ENCODE results near the gene FEZF1.

The FEZF1 gene

DNA sequence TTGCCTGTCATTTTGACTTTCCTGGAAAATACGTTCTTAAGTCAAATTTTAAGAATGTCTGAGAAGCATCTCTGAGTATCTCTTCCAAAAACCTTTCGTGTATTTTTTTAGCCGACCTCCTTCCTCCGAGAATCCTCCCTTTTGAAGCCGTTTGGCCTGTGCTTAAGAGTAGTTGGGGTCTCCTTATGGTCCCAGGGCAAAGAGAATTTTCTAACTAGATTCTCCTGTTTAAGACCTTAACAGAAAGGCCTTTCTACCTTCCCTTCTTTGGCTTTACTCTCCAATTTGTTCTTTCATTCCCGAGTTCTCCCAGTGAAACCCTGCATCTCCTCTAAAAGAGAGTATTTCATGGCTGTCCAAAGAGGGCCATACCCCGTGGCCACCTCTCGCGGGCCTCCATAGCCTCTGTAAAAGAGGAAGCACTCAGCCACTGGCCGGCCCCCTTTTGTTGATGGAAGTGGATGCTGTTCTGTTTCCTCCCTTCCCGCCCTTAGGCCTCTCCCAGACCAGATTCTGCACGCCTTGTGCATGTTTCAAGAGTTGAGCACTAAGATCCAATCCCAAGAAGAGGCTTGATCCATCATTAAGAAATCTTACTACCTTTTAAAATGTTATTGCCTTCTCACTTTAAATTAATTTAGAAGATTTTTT, 6.6 kb upstream of the FEZF1 start:
- no peaks in the 10 kb centered on the region for H3F3A ChIP-seq (ENCODE audit: insufficient read depth)
- H3K9me2 ChIP-seq (replicated peaks; ENCODE audit: insufficient read depth, low read length), result no peaks in the 10 kb centered on the region
- no peaks in the 10 kb centered on the region for H3K36me3 ChIP-seq (ENCODE audit: low read length)
- TF ChIP-seq EZH2phosphoT487 (conservative IDR thresholded peaks at IDR 0.05; ENCODE audit: low read length), result no peak
- TF ChIP-seq, protein P1, sequence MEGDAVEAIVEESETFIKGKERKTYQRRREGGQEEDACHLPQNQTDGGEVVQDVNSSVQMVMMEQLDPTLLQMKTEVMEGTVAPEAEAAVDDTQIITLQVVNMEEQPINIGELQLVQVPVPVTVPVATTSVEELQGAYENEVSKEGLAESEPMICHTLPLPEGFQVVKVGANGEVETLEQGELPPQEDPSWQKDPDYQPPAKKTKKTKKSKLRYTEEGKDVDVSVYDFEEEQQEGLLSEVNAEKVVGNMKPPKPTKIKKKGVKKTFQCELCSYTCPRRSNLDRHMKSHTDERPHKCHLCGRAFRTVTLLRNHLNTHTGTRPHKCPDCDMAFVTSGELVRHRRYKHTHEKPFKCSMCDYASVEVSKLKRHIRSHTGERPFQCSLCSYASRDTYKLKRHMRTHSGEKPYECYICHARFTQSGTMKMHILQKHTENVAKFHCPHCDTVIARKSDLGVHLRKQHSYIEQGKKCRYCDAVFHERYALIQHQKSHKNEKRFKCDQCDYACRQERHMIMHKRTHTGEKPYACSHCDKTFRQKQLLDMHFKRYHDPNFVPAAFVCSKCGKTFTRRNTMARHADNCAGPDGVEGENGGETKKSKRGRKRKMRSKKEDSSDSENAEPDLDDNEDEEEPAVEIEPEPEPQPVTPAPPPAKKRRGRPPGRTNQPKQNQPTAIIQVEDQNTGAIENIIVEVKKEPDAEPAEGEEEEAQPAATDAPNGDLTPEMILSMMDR (IDR thresholded peaks at IDR 0.05; ENCODE audit: insufficient read depth, low read length, poor library complexity, severe bottlenecking), result no peak
- no peaks in the 10 kb centered on the region for H3K9me3 ChIP-seq (ENCODE audit: insufficient read depth, low read length)
- no peaks in the 10 kb centered on the region for H3K27me3 ChIP-seq (ENCODE audit: low read length)
- no peaks in the 10 kb centered on the region for H4K20me1 ChIP-seq (ENCODE audit: low read depth, low read length)
- H3K79me2 ChIP-seq (ENCODE audit: insufficient read depth, low read length), result no peaks in the 10 kb centered on the region
- H3K27ac ChIP-seq (ENCODE audit: low read depth, low read length), result no peak overlapping the region
- H3K9ac ChIP-seq (ENCODE audit: low read length), result no peak overlapping the region
- H2AFZ ChIP-seq (ENCODE audit: low read depth, low read length, severe bottlenecking), result no peak overlapping the region
- no peak overlapping the region for H3K4me2 ChIP-seq (ENCODE audit: low read depth, low read length, poor library complexity, severe bottlenecking)
- no peak overlapping the region for H3K4me3 ChIP-seq (ENCODE audit: insufficient read depth, low read length, poor library complexity, severe bottlenecking)

DNA sequence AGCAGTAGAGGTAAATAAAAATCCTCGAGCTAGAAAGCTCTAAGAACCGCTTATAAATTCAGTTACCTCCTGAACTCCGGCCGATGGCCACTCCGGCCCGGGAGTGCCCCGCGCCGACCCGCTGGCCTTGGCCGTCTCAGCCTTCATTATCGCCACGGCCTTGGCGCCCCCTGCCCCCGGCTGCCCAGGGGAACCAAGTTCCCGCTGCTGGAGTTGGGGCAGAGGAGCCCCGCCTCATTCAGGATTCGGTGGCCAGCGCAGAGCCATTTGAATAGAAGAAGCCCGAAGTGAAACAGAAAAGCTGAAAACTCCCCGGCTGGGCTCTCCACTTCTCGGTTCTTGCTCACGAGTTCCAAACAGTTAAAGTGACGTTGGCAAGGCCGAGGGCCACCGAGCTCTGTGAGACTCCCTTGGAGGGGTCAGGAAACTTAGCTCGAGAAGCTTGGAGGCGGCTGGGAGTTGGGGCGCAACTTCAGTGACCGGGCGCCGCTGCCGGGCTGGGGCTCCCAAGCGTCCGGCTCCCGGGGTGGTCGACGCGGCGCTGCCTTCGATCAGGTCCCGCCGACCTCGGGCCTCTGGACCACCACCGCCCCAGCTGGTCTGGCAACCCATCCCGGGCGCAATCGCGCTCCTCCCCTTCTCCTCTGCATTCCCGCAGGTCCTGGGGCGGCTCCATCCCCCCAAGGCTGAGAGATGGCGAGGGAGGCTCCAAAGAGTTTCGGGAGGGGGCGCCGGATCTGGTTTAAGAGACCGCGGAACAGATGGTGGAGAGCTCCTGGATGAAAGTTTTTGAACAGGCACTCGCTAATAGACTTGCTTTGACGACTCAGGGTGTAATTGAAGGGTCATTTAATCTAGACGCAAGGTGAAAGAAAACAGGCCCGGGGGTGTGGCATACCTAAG, 5.8 kb upstream of the FEZF1 start:
- no peaks in the 10 kb centered on the region for H3K27me3 ChIP-seq (ENCODE audit: low read length)
- TF ChIP-seq EZH2phosphoT487 (conservative IDR thresholded peaks at IDR 0.05; ENCODE audit: low read length), result no peak
- TF ChIP-seq, protein P1 (IDR thresholded peaks at IDR 0.05; ENCODE audit: insufficient read depth, low read length, poor library complexity, severe bottlenecking), result no peak
- H3K4me2 ChIP-seq (ENCODE audit: low read depth, low read length, poor library complexity, severe bottlenecking), result no peak overlapping the region
- H3K36me3 ChIP-seq (ENCODE audit: low read length), result no peaks in the 10 kb centered on the region
- H2AFZ ChIP-seq (ENCODE audit: low read depth, low read length, severe bottlenecking), result no peak overlapping the region
- no peak overlapping the region for H3K27ac ChIP-seq (ENCODE audit: low read depth, low read length)
- H3K9me3 ChIP-seq (ENCODE audit: insufficient read depth, low read length), result no peaks in the 10 kb centered on the region
- no peaks in the 10 kb centered on the region for H3K9me2 ChIP-seq (replicated peaks; ENCODE audit: insufficient read depth, low read length)
- H3K79me2 ChIP-seq (ENCODE audit: insufficient read depth, low read length), result no peaks in the 10 kb centered on the region
- H3F3A ChIP-seq (ENCODE audit: insufficient read depth), result no peaks in the 10 kb centered on the region
- H3K9ac ChIP-seq (ENCODE audit: low read length), result no peak overlapping the region
- no peak overlapping the region for H3K4me3 ChIP-seq (ENCODE audit: insufficient read depth, low read length, poor library complexity, severe bottlenecking)
- no peaks in the 10 kb centered on the region for H4K20me1 ChIP-seq (ENCODE audit: low read depth, low read length)

- TF ChIP-seq, protein P1 (IDR thresholded peaks at IDR 0.05; ENCODE audit: insufficient read depth, low read length, poor library complexity, severe bottlenecking), result no peak
- no peak for TF ChIP-seq EZH2phosphoT487 (conservative IDR thresholded peaks at IDR 0.05; ENCODE audit: low read length)
- H3K4me2 ChIP-seq (ENCODE audit: low read depth, low read length, poor library complexity, severe bottlenecking), result no peak overlapping the region
- H3K27me3 ChIP-seq (ENCODE audit: low read length), result no peaks in the 10 kb centered on the region
Measured at GRCh38 chr7:122309421-122309820, 4.9 kb upstream of the FEZF1 start.

More at GRCh38 chr7:122309421-122309820, 4.9 kb upstream of the FEZF1 start:
- H3K27ac ChIP-seq (ENCODE audit: low read depth, low read length), result no peak overlapping the region
- H4K20me1 ChIP-seq (ENCODE audit: low read depth, low read length), result no peaks in the 10 kb centered on the region
- H3K4me3 ChIP-seq (ENCODE audit: insufficient read depth, low read length, poor library complexity, severe bottlenecking), result no peak overlapping the region
- H3K9me3 ChIP-seq (ENCODE audit: insufficient read depth, low read length), result no peaks in the 10 kb centered on the region
- H3K36me3 ChIP-seq (ENCODE audit: low read length), result no peaks in the 10 kb centered on the region
- no peaks in the 10 kb centered on the region for H3K79me2 ChIP-seq (ENCODE audit: insufficient read depth, low read length)
- no peak overlapping the region for H2AFZ ChIP-seq (ENCODE audit: low read depth, low read length, severe bottlenecking)
- H3K9ac ChIP-seq (ENCODE audit: low read length), result no peak overlapping the region
- H3F3A ChIP-seq (ENCODE audit: insufficient read depth), result no peaks in the 10 kb centered on the region
- H3K9me2 ChIP-seq (replicated peaks; ENCODE audit: insufficient read depth, low read length), result no peaks in the 10 kb centered on the region
